Sigmoid colon (tissue), 7 donors: Measurements from ENCODE around the gene GNB5. TPM values are rescaled to one million over a fixed set of nuclear protein-coding genes. Genes with fewer than 3 reads are reported as not detected.
"Not testable (repeated sequence)": the region's sequence is repeated elsewhere in the genome, so short reads cannot be mapped to it uniquely, and the experiment has no call there.

Experiments used
- DNase-seq: peaks from one replicate; pipeline ENCODE4 v3.0.0-alpha.2; 2019
- H3K27ac ChIP-seq, 4 donors: fragments of 200-600 bp; sonication (generic); one replicate each; pipeline ENCODE4 v1.5.1; 2016 to 2019; ENCODE audit warnings: mild to moderate bottlenecking in 1 of 4
- H3K27me3 ChIP-seq, 3 donors: fragments of 200-600 bp; sonication (generic); one replicate each; pipeline ENCODE4 v1.5.1; 2019; ENCODE audit warnings: mild to moderate bottlenecking in 1 of 3
- H3K36me3 ChIP-seq, 4 donors: fragments of 200-600 bp; sonication (generic); one replicate each; pipeline ENCODE4 v1.5.1; 2016 to 2019
- H3K4me1 ChIP-seq, 4 donors: fragments of 200-600 bp; sonication (generic); one replicate each; pipeline ENCODE4 v1.5.1; 2017 to 2019
- H3K4me3 ChIP-seq, 4 donors: fragments of 200-600 bp; sonication (generic); one replicate each; pipeline ENCODE4 v1.5.1; 2017 to 2019; ENCODE audit warnings: mild to moderate bottlenecking in 2 of 4, moderate library complexity in 1 of 4
- H3K9me3 ChIP-seq, 4 donors: fragments of 200-600 bp in 3 of 4; sonication (generic) in 3 of 4; one replicate each; pipeline versions ENCODE4 v1.5.1 to v1.6.1; 2013 to 2019
- EP300 ChIP-seq, 4 donors: sonication (generic); formaldehyde crosslinking; IDR thresholded peaks; one replicate each; pipeline ENCODE4 v1.6.1; 2017; ENCODE audit warnings: antibody characterized with exemption in 4 of 4
- POLR2A ChIP-seq, 2 donors: fragments of 450-650 bp; IDR thresholded peaks; one replicate each; pipeline ENCODE4 v1.6.1; 2016; ENCODE audit warnings: antibody characterized with exemption in 2 of 2, mild to moderate bottlenecking in 2 of 2, moderate library complexity in 2 of 2
- POLR2AphosphoS5 ChIP-seq, 4 donors: sonication (generic); formaldehyde crosslinking; IDR thresholded peaks; one replicate each; pipeline ENCODE4 v1.6.1; 2017; ENCODE audit warnings: antibody characterized with exemption in 4 of 4
- WGBS, 2 donors: extraction: QIAGEN DNeasy Blood & Tissue Kit; methylation state at CpG; one replicate each; pipeline ENCODE4 v1.1.7; 2013; 5-methylcytosine and 5-hydroxymethylcytosine counted together
- intact Hi-C: fragments of 100-400 bp; cut with DNase I; formaldehyde crosslinking; loops from one replicate; pipeline ENCODE4 v1.15.1; 2023
- polyA plus RNA-seq, 3 donors: library from polyadenylated mRNA; stranded (reverse); fragments of 200-250 nt; gene quantifications; one replicate each; pipeline ENCODE4 v1.2.3, GENCODE V29; 2013
- total RNA-seq, 4 donors: library from RNA; depleted of rRNA; stranded (reverse); fragments of >200 nt; gene quantifications; one replicate each; pipeline ENCODE4 v1.1.0, GENCODE V29; 2016
- TF ChIP-seq, protein P1 (sequence below), 4 experiments: fragments of 450-650 bp in 3 of 4; fragments of 200-600 bp in 1 of 4; IDR thresholded peaks; one replicate each; pipeline ENCODE4 v1.5.1; 2016 to 2019; ENCODE audit warnings: antibody characterized with exemption in 4 of 4, mild to moderate bottlenecking in 3 of 4, moderate library complexity in 2 of 4
- donor health status: healthy with polysubstance abuse.
- donor health status: Bipolar disorder and iron deficiency.
- donor health status: healthy.

Gene GNB5
- total and polyA plus RNA-seq, 7 donors, result 7.8 to 39.9 (median 31.9) TPM

DNA sequence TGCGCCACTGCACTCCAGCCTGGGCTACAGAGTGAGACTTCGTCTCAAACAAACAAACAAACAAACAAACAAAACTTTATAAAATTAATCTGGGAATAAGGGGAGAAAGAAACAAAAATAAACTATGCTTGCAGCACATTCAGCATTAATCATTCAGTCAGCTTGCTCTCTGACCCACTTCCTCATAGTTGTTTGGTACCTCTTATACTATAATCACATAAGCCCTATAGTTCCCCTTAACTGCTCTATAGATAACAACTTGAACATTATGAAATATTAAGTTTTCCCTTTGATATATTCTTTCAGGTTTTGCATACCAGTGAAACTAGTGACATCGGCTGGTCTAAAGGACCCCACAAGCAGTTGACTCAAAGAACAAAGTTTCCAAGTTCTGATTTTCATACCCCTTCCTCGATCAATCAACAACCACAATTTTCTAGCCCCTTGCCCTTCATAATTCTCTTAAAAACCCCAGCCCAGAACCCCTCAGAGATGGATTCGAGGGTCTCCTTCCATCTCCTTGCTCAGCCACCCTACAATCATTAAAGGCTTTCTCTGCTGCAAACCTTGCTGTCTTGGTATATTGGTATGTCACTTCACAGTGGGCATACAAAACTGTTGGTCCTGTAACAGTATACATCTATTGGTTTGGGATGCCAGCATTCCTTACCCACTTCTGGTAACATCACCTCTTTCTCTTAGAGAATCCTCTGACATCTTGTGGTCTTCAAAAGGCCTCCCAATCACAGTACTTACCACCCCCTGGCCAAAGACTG, 105.0 kb downstream of the GNB5 start:
- intact Hi-C loops, result no loop called here
- Histone ChIP-seq H3K9me3 (peaks cover 0 to 8% (median 2%) of the 10 kb centered on the region in 4 donors), H3K4me3 (no peak overlapping the region), H3K27ac (no peak overlapping the region), H3K36me3 (no peaks in the 10 kb centered on the region), H3K4me1 (no peaks in the 10 kb centered on the region), H3K27me3 (no peaks in the 10 kb centered on the region)
- TF ChIP-seq EP300 (IDR thresholded peaks at IDR 0.05) (no peak), POLR2A (IDR thresholded peaks at IDR 0.05) (no peak)
- no peak for DNase-seq
- 88 to 90% methylated on average over 5 of the region's 5 CpGs for WGBS, 2 donors

DNA sequence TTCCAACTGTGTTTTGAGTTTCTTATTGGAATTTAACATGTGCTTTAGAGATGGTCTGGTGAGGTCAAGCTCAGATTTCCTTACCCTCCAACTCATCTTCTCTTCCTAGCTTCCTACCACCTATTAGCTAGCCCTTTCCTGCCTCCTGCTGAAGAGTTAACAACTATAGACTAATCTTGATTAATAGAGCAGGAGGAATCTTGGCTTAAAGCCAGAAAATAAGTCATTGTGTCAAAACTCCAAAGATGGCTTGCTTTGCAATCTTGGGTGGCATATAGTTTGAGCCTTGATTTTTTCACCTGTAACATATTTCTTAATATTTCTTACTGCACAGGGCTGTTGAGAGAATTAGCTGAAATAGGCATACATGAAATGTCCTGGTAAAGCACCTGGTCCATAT, 105.9 kb downstream of the GNB5 start:
- Histone ChIP-seq H3K4me1 (no peaks in the 10 kb centered on the region), H3K9me3 (peaks cover 0 to 8% (median 2%) of the 10 kb centered on the region in 4 donors), H3K27ac (no peak overlapping the region), H3K27me3 (no peaks in the 10 kb centered on the region), H3K36me3 (no peaks in the 10 kb centered on the region), H3K4me3 (no peak overlapping the region)
- intact Hi-C loops, result no loop called here
- no peak for DNase-seq
- TF ChIP-seq, protein P1, sequence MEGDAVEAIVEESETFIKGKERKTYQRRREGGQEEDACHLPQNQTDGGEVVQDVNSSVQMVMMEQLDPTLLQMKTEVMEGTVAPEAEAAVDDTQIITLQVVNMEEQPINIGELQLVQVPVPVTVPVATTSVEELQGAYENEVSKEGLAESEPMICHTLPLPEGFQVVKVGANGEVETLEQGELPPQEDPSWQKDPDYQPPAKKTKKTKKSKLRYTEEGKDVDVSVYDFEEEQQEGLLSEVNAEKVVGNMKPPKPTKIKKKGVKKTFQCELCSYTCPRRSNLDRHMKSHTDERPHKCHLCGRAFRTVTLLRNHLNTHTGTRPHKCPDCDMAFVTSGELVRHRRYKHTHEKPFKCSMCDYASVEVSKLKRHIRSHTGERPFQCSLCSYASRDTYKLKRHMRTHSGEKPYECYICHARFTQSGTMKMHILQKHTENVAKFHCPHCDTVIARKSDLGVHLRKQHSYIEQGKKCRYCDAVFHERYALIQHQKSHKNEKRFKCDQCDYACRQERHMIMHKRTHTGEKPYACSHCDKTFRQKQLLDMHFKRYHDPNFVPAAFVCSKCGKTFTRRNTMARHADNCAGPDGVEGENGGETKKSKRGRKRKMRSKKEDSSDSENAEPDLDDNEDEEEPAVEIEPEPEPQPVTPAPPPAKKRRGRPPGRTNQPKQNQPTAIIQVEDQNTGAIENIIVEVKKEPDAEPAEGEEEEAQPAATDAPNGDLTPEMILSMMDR (IDR thresholded peaks at IDR 0.05), result no peak
- no peak for TF ChIP-seq POLR2A (IDR thresholded peaks at IDR 0.05)
- TF ChIP-seq EP300 (IDR thresholded peaks at IDR 0.05), result no peak
- no peak for TF ChIP-seq POLR2AphosphoS5 (IDR thresholded peaks at IDR 0.05)

GRCh38 chr15:52083603-52084002, 107.6 kb downstream of the GNB5 start:
- Histone ChIP-seq H3K4me1 (peaks cover 0 to 6% (median 2%) of the 10 kb centered on the region in 4 donors), H3K27me3 (no peaks in the 10 kb centered on the region), H3K9me3 (peaks cover 0 to 8% (median 2%) of the 10 kb centered on the region in 4 donors), H3K36me3 (no peaks in the 10 kb centered on the region), H3K27ac (no peak overlapping the region), H3K4me3 (no peak overlapping the region)
- 15 to 45% methylated on average over 4 of the region's 4 CpGs for WGBS, 2 donors
- TF ChIP-seq EP300 (IDR thresholded peaks at IDR 0.05) (no peak), POLR2A (IDR thresholded peaks at IDR 0.05) (no peak), POLR2AphosphoS5 (IDR thresholded peaks at IDR 0.05) (no peak)
- TF ChIP-seq, protein P1 (IDR thresholded peaks at IDR 0.05), result no peak
- DNase-seq, result no peak
- intact Hi-C loops, result no loop called here

DNA sequence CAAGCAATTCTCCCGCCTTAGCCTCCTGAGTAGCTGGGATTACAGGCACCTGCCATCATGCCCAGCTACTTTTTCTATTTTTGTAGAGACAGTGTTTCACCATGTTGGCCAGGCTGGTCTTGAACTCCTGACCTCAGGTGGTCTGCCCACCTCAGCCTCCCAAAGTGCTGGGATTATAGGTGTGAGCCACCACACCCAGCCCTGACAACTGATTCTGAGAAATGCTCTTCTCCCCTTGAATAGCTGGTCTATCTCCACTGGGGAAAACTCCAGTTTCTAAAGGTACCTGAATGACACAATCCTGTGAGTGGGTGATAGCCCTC, 108.2 kb downstream of the GNB5 start:
- H3K27me3 ChIP-seq, H3K4me3 ChIP-seq, H3K9me3 ChIP-seq, DNase-seq, H3K27ac ChIP-seq, H3K4me1 ChIP-seq, H3K36me3 ChIP-seq, intact Hi-C loops: not testable (repeated sequence)
- WGBS, 2 donors, result 64 to 97% methylated on average over 1 of the region's 1 CpG

GRCh38 chr15:52082197-52083036, 108.8 kb downstream of the GNB5 start:
- H3K9me3 ChIP-seq, result peaks cover 0 to 8% (median 2%) of the 10 kb centered on the region in 4 donors
- TF ChIP-seq, protein P1 (IDR thresholded peaks at IDR 0.05), result no peak
- TF ChIP-seq POLR2A (IDR thresholded peaks at IDR 0.05), result no peak
- no peak for TF ChIP-seq POLR2AphosphoS5 (IDR thresholded peaks at IDR 0.05)
- TF ChIP-seq EP300 (IDR thresholded peaks at IDR 0.05), result no peak
- H3K27me3 ChIP-seq, result no peaks in the 10 kb centered on the region
- no peak for DNase-seq
- WGBS, 2 donors, result 70 to 89% methylated on average over 5 of the region's 5 CpGs
- no peak overlapping the region for H3K4me3 ChIP-seq
- intact Hi-C loops, result no loop called here
- no peaks in the 10 kb centered on the region for H3K36me3 ChIP-seq
- H3K4me1 ChIP-seq, result peaks cover 0 to 6% (median 3%) of the 10 kb centered on the region in 4 donors
- H3K27ac ChIP-seq, result no peak overlapping the region
